Measurements from ENCODE around the gene LAIR2. TPM values are rescaled to one million over a fixed set of nuclear protein-coding genes. Genes with fewer than 3 reads are reported as not detected.

Gene LAIR2, protein sequence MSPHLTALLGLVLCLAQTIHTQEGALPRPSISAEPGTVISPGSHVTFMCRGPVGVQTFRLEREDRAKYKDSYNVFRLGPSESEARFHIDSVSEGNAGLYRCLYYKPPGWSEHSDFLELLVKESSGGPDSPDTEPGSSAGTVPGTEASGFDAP
- not detected for total RNA-seq

DNA sequence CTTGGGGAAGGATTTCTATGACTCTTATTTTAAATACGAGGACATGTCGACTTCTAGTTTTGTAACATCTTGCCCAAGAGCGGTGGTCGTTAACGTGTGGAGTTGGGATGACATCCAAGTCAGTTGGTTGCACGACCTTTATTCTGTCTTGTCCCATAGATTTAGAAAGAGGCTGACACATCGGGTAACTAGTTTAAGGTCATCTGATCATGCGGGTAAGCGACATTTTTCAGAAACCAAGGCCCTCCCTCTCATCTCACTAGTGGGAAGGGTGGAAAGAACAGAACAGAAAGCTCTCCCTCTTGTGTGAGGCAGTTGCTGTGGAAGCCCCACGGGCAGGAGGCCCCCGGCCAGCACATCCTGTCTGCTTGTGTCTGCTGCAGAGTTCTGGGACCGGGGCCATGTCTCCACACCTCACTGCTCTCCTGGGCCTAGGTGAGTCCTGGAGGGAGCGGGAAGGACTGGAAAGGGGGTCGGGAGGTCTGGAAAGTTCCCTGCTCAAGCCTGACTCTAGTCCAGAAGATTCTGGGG, at the start of gene LAIR2:
LAIR2 (plus strand) TSS at position 314 of the 531 bp plus-strand sequence; CDS start at position 402, 88 bp downstream.
- no peak within 1 kb of the TSS for H3K27ac Mint-ChIP-seq
- ChIA-PET CTCF (no interaction called here), POLR2A (no interaction called here)
- no peaks in the 10 kb centered on the region for H3K36me3 Mint-ChIP-seq
- peaks cover 28% of the 10 kb centered on the region for H3K4me1 Mint-ChIP-seq (ENCODE audit: low read depth)
- peak within 1 kb of the TSS; percentile 23 for H3K4me3 Mint-ChIP-seq
- H3K9me3 Mint-ChIP-seq, result no peaks in the 10 kb centered on the region
- intact Hi-C loops (cut with micrococcal nuclease), result no loop called here
- H3K27me3 Mint-ChIP-seq, result peaks cover 28% of the 10 kb centered on the region
- peak; percentile 32 for DNase-seq

DNA sequence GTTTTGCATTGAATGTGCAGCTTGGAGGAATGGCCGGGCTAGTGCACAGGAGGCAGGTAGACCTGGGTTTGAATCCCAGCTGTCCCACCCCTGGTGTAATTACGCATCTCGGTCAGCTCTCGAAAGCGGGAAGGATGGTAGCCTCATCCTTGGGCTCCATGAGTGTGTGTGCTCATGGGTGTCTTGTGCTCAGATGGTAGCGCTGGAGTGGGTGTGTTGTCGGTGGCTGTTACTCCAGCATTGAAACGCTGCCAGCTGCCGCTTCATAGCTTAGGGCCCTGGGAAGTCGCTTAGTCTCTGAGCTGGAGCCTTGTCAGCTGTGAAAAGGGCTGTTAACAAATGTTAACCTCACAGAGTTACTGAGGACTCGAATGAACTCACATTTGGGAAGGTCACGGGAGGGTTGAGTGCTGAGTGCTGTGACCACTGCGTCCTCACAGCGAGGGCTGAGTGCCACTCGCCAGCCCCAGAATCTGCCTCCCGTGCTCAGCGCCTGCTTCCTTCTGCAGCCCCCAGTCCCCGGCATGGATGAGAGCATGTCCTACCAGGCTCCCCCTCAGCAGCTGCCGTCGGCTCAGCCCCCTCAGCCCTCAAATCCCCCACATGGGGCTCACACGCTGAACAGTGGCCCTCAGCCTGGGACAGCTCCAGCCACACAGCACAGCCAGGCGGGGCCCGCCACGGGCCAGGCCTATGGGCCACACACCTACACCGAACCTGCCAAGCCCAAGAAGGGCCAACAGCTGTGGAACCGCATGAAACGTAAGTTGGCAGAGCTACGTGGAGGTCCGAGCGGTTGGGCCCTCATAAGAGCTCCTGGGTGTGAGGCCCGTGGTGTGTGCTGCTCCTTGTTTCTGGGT, 48.5 kb upstream of the LAIR2 start:
- ChIA-PET POLR2A (interaction anchor here (1.1 to 2.2 kb wide), 2 partner anchors 8 to 10 kb away, joined by 4 to 9 read pairs; partner anchors contain the start of gene LENG9), CTCF (no interaction called here)
- no peak for DNase-seq
- peaks cover 77% of the 10 kb centered on the region for H3K36me3 Mint-ChIP-seq
- no peak overlapping the region for H3K27ac Mint-ChIP-seq
- no peaks in the 10 kb centered on the region for H3K9me3 Mint-ChIP-seq
- intact Hi-C loops (cut with micrococcal nuclease), result no loop called here
- no peak overlapping the region for H3K4me3 Mint-ChIP-seq
- H3K27me3 Mint-ChIP-seq, result no peaks in the 10 kb centered on the region
- H3K4me1 Mint-ChIP-seq (ENCODE audit: low read depth), result peaks cover 30% of the 10 kb centered on the region

DNA sequence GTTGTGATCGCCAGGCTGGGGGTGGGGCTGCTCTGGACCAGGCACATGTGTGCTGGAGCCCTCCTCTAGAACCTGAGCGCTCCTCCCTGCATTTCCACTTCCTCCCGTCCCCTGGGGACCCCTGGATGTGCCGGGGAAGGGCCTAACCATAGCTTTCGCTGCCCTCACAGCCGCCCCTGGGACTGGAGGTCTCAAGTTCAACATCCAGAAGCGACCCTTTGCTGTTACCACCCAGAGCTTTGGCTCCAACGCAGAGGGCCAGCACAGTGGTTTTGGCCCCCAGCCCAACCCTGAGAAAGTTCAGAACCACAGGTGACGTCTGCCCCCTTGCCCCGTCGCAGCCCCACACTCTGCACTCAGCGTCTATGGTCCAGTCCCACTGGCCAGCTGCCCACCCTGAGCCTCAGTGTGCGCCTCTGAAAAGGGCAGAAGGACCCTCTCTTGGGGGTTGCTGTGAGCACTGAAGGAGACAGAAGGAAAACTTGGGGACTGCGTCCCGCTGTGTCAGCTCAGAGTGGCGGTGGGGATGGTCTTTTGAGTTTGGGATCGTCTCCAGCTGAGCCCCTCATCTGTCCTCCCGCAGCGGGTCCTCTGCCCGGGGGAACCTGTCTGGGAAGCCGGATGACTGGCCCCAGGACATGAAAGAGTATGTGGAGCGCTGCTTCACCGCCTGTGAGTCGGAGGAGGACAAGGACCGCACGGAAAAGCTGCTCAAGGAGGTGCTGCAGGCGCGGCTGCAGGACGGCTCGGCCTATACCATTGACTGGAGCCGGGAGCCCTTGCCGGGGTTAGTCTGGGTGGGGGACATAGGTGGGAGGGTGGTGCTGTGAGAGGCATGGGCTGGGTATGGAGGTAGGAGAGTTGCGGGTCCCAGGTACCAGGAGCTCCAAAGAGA, 47.6 kb upstream of the LAIR2 start:
- H3K27me3 Mint-ChIP-seq, result no peaks in the 10 kb centered on the region
- H3K4me1 Mint-ChIP-seq (ENCODE audit: low read depth), result peaks cover 36% of the 10 kb centered on the region
- H3K36me3 Mint-ChIP-seq, result peaks cover 76% of the 10 kb centered on the region
- POLR2A ChIA-PET, result interaction anchor here (2.2 kb wide), 1 partner anchor 9 kb away, joined by 9 read pairs; the partner anchor contains the start of gene LENG9
- H3K27ac Mint-ChIP-seq, result no peak overlapping the region
- H3K4me3 Mint-ChIP-seq, result no peak overlapping the region
- no peak for DNase-seq
- intact Hi-C loops (cut with micrococcal nuclease), result no loop called here
- CTCF ChIA-PET, result no interaction called here
- H3K9me3 Mint-ChIP-seq, result no peaks in the 10 kb centered on the region

DNA sequence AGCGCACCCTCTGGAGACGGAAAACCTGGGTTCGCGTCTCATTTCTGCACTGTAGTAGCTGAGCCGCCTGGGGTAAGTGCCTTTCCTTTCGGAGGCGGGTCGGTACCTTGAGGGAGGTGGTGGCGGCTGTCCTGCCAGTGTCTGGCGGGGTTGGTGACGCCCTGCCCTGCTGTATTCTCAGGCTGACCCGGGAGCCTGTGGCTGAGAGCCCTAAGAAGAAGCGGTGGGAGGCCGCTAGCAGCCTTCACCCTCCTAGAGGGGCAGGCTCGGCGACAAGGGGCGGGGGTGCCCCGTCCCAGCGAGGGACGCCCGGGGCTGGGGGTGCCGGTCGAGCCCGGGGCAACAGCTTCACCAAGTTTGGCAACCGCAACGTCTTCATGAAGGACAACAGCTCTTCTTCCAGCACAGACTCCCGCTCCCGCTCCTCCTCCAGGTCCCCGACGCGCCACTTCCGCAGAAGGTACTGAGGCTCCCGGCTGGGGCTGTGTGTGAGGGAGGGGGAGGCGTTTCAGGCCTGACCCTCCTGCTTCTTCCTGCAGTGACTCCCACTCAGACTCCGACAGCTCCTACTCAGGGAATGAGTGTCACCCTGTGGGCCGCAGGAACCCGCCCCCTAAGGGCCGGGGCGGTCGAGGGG, 46.7 kb upstream of the LAIR2 start:
- Mint-ChIP-seq H3K4me3 (no peak overlapping the region), H3K27me3 (no peaks in the 10 kb centered on the region), H3K27ac (no peak overlapping the region), H3K4me1 (ENCODE audit: low read depth) (peaks cover 29% of the 10 kb centered on the region), H3K36me3 (peaks cover 70% of the 10 kb centered on the region), H3K9me3 (no peaks in the 10 kb centered on the region)
- no peak for DNase-seq
- CTCF ChIA-PET, result no interaction called here
- POLR2A ChIA-PET, result interaction anchor here (2.2 kb wide), 1 partner anchor 8 kb away, joined by 9 read pairs; the partner anchor contains the start of gene LENG9
- intact Hi-C loops (cut with micrococcal nuclease), result no loop called here

DNA sequence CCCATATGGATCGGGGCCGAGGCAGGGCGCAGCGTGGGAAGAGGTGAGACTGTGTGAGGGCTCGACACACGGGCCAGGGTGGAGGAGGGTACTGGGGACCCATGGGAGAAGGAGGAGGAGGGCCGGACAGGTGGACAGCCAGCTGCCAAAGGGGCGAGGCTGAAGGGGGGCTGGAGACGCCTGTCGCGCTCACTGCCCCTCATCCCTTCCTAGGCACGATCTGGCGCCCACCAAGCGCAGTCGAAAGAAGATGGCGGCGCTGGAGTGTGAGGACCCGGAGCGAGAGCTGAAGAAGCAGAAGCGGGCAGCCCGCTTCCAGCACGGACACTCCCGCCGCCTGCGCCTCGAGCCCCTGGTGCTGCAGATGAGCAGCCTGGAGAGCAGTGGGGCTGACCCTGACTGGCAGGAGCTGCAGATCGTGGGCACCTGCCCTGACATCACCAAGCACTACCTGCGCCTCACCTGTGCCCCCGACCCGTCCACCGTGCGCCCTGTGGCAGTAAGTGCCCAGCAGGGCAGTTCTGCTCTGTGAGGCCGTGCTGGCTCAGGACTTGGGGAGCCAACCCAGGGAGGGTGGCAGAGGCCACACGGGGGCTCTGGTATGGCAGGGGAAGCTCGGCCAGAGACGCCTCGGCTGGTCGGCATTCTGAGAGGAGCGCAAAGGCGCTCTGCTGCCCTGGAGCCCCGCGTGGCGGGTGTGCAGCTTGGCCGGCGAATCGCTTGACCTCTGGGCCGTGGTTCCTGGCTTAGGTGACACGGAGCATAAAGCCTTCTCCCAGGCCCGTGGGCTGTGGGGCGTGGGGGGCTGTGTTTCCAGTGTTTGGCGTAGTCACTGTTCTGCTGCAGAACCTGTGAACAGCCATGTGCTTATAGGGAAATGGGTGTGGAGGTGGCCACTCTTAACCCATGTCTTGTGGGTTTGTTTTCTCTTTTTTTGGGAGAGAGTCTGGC, 45.9 kb upstream of the LAIR2 start:
- no peaks in the 10 kb centered on the region for H3K27me3 Mint-ChIP-seq
- H3K4me3 Mint-ChIP-seq, result no peak overlapping the region
- intact Hi-C loops (cut with micrococcal nuclease), result no loop called here
- ChIA-PET CTCF (no interaction called here), POLR2A (no interaction called here)
- peaks cover 66% of the 10 kb centered on the region for H3K36me3 Mint-ChIP-seq
- no peak overlapping the region for H3K27ac Mint-ChIP-seq
- H3K4me1 Mint-ChIP-seq (ENCODE audit: low read depth), result peaks cover 27% of the 10 kb centered on the region
- no peaks in the 10 kb centered on the region for H3K9me3 Mint-ChIP-seq
- DNase-seq, result no peak

DNA sequence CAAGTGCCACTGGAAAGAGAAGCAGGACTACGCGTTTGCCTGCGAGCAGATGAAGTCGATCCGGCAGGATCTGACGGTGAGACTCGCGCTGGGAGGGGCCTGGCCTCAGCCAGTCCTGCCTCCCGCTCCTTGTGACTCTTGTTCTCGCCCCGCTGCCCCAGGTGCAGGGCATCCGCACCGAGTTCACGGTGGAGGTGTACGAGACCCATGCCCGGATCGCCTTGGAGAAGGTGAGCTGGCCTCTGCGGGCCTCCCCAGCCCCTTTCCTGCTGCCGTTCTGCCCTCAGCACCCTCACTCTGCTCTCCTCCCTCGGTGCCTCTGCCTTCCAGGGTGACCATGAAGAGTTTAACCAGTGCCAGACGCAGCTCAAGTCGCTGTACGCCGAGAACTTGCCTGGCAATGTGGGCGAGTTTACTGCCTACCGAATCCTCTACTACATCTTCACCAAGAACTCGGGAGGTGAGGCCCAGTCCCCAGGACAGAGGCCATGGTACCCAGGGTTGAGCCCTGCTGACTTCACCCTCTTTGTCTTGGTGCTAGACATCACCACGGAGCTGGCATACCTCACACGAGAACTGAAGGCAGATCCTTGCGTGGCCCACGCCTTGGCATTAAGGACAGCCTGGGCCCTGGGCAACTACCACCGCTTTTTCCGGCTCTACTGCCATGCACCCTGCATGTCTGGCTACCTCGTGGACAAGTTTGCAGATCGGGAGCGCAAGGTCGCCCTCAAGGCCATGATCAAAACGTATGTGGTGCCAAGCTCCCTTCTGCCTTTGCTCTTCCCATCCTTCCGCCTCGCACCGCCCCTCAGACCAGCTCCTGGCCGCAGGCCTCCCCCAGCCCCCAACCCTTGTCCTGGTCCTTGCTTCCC, 44.6 kb upstream of the LAIR2 start:
- Mint-ChIP-seq H3K27me3 (no peaks in the 10 kb centered on the region), H3K27ac (no peak overlapping the region), H3K4me3 (no peak overlapping the region), H3K36me3 (peaks cover 59% of the 10 kb centered on the region), H3K9me3 (no peaks in the 10 kb centered on the region), H3K4me1 (ENCODE audit: low read depth) (peaks cover 29% of the 10 kb centered on the region)
- intact Hi-C loops (cut with micrococcal nuclease), result no loop called here
- ChIA-PET CTCF (no interaction called here), POLR2A (interaction anchor here (1.0 kb wide), 1 partner anchor 9 kb away, joined by 5 read pairs; the partner anchor contains the start of gene LENG8)
- DNase-seq, result no peak

DNA sequence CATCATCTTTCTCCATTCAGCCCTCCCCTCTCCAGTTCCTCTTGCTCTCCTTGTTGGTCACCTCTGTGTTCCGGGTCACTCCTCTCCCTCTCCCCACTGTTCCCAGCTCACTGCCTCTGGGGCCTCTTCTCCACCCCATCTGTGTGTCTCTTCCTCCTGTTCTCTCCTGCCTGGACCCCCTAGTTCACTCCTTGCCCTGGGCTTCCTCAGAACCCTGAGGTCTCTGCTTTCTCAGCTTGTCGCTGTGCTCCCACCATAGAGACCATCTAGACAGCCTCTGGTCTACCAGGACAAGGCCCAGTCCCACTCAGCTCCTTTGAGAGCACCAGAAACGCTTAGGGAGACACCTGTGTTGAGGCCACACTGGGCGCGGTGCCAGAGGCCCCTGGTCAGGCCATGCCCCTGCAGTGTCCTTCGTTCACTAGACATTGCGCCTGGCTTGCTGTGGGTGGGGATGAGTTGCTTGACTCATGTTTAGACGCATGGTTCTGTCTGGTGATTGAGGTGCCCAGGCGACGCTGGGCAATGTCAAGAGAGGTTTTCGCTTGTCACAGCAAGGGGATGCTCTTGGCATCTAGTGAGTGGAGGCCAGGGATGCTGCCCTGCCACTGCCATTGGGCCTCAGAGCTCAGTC, 43.9 kb upstream of the LAIR2 start:
- POLR2A ChIA-PET, result interaction anchor here (0.6 kb wide), 1 partner anchor 68 kb away, joined by 3 read pairs; no protein-coding TSS in a partner anchor

DNA sequence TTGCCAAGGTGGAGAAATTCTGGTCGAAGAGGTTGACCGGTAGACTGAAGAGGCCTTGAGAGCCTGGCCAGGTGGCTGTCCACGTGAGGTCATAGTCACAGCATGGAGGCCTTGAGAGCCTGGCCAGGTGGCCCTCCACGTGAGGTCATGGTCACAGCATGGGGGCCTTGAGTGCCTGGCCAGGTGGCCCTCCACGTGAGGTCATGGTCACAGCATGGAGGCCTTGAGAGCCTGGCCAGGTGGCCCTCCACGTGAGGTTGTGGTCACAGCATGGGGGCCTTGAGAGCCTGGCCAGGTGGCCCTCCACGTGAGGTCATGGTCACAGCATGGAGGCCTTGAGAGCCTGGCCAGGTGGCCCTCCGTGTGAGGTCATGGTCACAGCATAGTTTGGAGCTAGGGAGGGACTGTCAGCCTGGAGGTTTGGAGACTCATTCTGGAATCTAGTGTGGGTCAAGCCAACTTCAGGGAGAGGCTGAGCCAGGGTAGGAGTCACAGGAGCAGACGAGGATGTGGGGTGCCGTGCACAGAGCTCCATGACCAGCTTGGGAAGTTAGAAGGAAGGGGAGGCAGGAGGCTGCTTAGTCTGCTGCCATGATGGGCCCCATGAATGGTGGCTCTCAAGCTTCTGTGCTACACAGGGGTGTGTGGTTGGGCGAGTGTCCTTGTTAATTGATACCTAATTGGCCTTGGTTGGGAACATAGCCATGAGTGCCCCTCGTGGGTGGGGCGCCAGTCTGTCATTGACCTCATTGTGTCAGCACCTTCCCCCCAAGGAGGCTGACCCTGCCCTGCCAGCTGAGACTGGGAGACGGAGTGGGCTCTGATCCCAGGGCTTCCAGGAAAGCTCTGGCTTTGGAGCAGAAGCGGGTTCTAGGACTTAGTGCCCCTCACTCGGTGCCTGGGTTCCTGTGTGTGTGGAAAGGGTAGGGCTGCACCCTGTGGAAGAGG, 43.1 kb upstream of the LAIR2 start:
- DNase-seq, result no peak
- H3K27me3 Mint-ChIP-seq, result no peaks in the 10 kb centered on the region
- ChIA-PET POLR2A (interaction anchor here (0.6 to 1.7 kb wide), 3 partner anchors 11 to 69 kb away, joined by 3 to 8 read pairs (median 4); partner anchors contain the start of gene LENG8), CTCF (no interaction called here)
- no peaks in the 10 kb centered on the region for H3K9me3 Mint-ChIP-seq
- peak overlapping the region; percentile 13 for H3K27ac Mint-ChIP-seq
- intact Hi-C loops (cut with micrococcal nuclease), result loop anchor here (5.0 kb wide), 1 partner anchor 252 kb away; no protein-coding TSS in a partner anchor
- H3K4me3 Mint-ChIP-seq, result no peak overlapping the region
- H3K36me3 Mint-ChIP-seq, result peaks cover 45% of the 10 kb centered on the region
- H3K4me1 Mint-ChIP-seq (ENCODE audit: low read depth), result peaks cover 31% of the 10 kb centered on the region

More for the DNA sequence above, 43.9 kb upstream of the LAIR2 start:
- H3K27ac Mint-ChIP-seq, result no peak overlapping the region
- intact Hi-C loops (cut with micrococcal nuclease), result no loop called here
- peaks cover 26% of the 10 kb centered on the region for H3K4me1 Mint-ChIP-seq (ENCODE audit: low read depth)
- H3K9me3 Mint-ChIP-seq, result no peaks in the 10 kb centered on the region
- peaks cover 53% of the 10 kb centered on the region for H3K36me3 Mint-ChIP-seq
- no peak for DNase-seq
- no peaks in the 10 kb centered on the region for H3K27me3 Mint-ChIP-seq
- CTCF ChIA-PET, result no interaction called here
- H3K4me3 Mint-ChIP-seq, result no peak overlapping the region

Data from activated CD4-positive, alpha-beta memory T cell treated with anti-CD3 and anti-CD28 coated beads for 36 hours (primary cell).